BJ (cell line): ENCODE measurements around the gene SH2D1B. TPM values are rescaled to one million over a fixed set of nuclear protein-coding genes. Genes with fewer than 3 reads are reported as not detected.
A peak's percentile ranks its signal among the peaks of the same experiment; 100 is the strongest.

Source experiments
- CTCF ChIA-PET: fragments of 350-600 bp; formaldehyde crosslinking; extraction: SDS; loops from one replicate; lab custom pipeline; 2021; ENCODE audit warnings: antibody characterized with exemption, inconsistent platforms; lab: Yijun Ruan, JAX
- POLR2A ChIA-PET: fragments of 300-600 bp; sonication (Branson Sonifier 250); formaldehyde crosslinking; extraction: SDS; loops from one replicate; lab custom pipeline; 2021; ENCODE audit warnings: antibody characterized with exemption; lab: Charles Lee
- DNase-seq: peaks from one replicate; pipeline ENCODE4 v3.0.0-alpha.2; 2011; ENCODE audit warnings: low read depth
- H3K27me3 ChIP-seq: 2 replicates; pipeline ENCODE4 v1.6.0; 2011; ENCODE audit warnings: low read length; ENCODE audit not compliant: control insufficient read depth, insufficient read depth
- H3K36me3 ChIP-seq: 2 replicates; pipeline ENCODE4 v1.5.1; 2011; ENCODE audit warnings: low read length; ENCODE audit not compliant: control insufficient read depth, insufficient read depth
- H3K4me3 ChIP-seq: 2 replicates; pipeline ENCODE4 v1.5.1; 2011; ENCODE audit warnings: low read depth, mild to moderate bottlenecking, control low read depth, low read length
- CTCF ChIP-seq: IDR thresholded peaks from 2 replicates; pipeline ENCODE4 v1.5.1; 2011; ENCODE audit warnings: low read depth, mild to moderate bottlenecking, control low read depth, inconsistent platforms, low read length, moderate library complexity; ENCODE audit not compliant: insufficient read depth
- polyA plus RNA-seq: library from polyadenylated mRNA; depleted of rRNA; stranded (reverse); fragments of >200 nt; gene quantifications from 2 replicates; pipeline ENCODE4 v1.2.3, GENCODE V29; 2011

SH2D1B gene
- polyA plus RNA-seq, 1 experiment = not detected

GRCh38 chr1:162407539-162407938, 4.4 kb downstream of the SH2D1B start:
- TF ChIP-seq CTCF = no peak
- POLR2A ChIA-PET = no interaction called here
- no peak for DNase-seq

GRCh38 chr1:162406811-162407210, 5.1 kb downstream of the SH2D1B start:
- no peak for DNase-seq
- Histone ChIP-seq H3K27me3 (no peaks in the 10 kb centered on the region), H3K36me3 (no peaks in the 10 kb centered on the region), H3K4me3 (no peak overlapping the region)
- no peak for TF ChIP-seq CTCF
- POLR2A ChIA-PET = no interaction called here
- CTCF ChIA-PET = interaction anchor here (0.6 to 1.4 kb wide), 3 partner anchors 9 to 106 kb away, joined by 3 to 6 read pairs (median 3); no protein-coding TSS in a partner anchor

More at GRCh38 chr1:162407539-162407938, 4.4 kb downstream of the SH2D1B start:
- Histone ChIP-seq H3K4me3 (no peak overlapping the region), H3K36me3 (no peaks in the 10 kb centered on the region), H3K27me3 (no peaks in the 10 kb centered on the region)
- CTCF ChIA-PET = interaction anchor here (0.7 to 1.4 kb wide), 2 partner anchors 16 to 60 kb away, joined by 3 to 6 read pairs; no protein-coding TSS in a partner anchor

- CTCF ChIA-PET = interaction anchor here (1.1 to 2.0 kb wide), 2 partner anchors 10 to 14 kb away, joined by 3 to 5 read pairs; no protein-coding TSS in a partner anchor
- no peak for DNase-seq
- TF ChIP-seq CTCF = no peak
- no peak overlapping the region for H3K4me3 ChIP-seq
- no peaks in the 10 kb centered on the region for H3K36me3 ChIP-seq
- POLR2A ChIA-PET = no interaction called here
- no peaks in the 10 kb centered on the region for H3K27me3 ChIP-seq
Measured at GRCh38 chr1:162405800-162406199, 6.1 kb downstream of the SH2D1B start.

GRCh38 chr1:162404550-162405160, 7.3 kb downstream of the SH2D1B start:
- Histone ChIP-seq H3K27me3 (no peaks in the 10 kb centered on the region), H3K36me3 (no peaks in the 10 kb centered on the region), H3K4me3 (no peak overlapping the region)
- DNase-seq = peak; percentile 44
- POLR2A ChIA-PET = no interaction called here
- CTCF ChIA-PET = interaction anchor here (0.6 to 2.0 kb wide), 2 partner anchors 12 to 13 kb away, joined by 3 to 5 read pairs; no protein-coding TSS in a partner anchor
- no peak for TF ChIP-seq CTCF

GRCh38 chr1:162400790-162401355, 11.1 kb downstream of the SH2D1B start:
- TF ChIP-seq CTCF = no peak
- POLR2A ChIA-PET = no interaction called here
- CTCF ChIA-PET = interaction anchor here (1.6 kb wide), 1 partner anchor 9 kb away, joined by 9 read pairs; no protein-coding TSS in a partner anchor
- no peak overlapping the region for H3K4me3 ChIP-seq
- no peak for DNase-seq
- no peaks in the 10 kb centered on the region for H3K36me3 ChIP-seq
- H3K27me3 ChIP-seq = peaks cover 7% of the 10 kb centered on the region
